Measurements from ENCODE around the gene BEND7. TPM values are rescaled to one million over a fixed set of nuclear protein-coding genes. Genes with fewer than 3 reads are reported as not detected.

BEND7 gene
- total and polyA plus RNA-seq, 8 donors, result 4.6 to 32.1 (median 21.0) TPM

GRCh38 chr10:13514296-13514695, 14.5 kb downstream of the BEND7 start:
- intact Hi-C loops (cut with DNase I; ENCODE audit: low total_unique reads), result no loop called here
- Histone ChIP-seq H3K4me1 (peaks cover 0 to 8% (median 0%) of the 10 kb centered on the region in 4 donors), H3K27ac (no peak overlapping the region), H3K9me3 (no peaks in the 10 kb centered on the region), H3K27me3 (no peaks in the 10 kb centered on the region), H3K4me3 (no peak overlapping the region), H3K36me3 (peaks cover 0 to 20% (median 15%) of the 10 kb centered on the region in 4 donors)
- no peak for DNase-seq
- TF ChIP-seq CTCF (IDR thresholded peaks at IDR 0.05) (no peak), EP300 (IDR thresholded peaks at IDR 0.05) (no peak), POLR2A (IDR thresholded peaks at IDR 0.05) (no peak), POLR2AphosphoS5 (IDR thresholded peaks at IDR 0.05) (no peak)
- WGBS, 5 donors, result 84 to 95% (median 94%) methylated on average over 14 of the region's 14 CpGs

GRCh38 chr10:13512564-13512963, 16.2 kb downstream of the BEND7 start:
- Histone ChIP-seq H3K27ac (no peak overlapping the region), H3K27me3 (no peaks in the 10 kb centered on the region), H3K36me3 (peaks cover 0 to 17% (median 16%) of the 10 kb centered on the region in 4 donors), H3K4me1 (peaks cover 0 to 6% (median 0%) of the 10 kb centered on the region in 4 donors), H3K4me3 (no peak overlapping the region), H3K9me3 (no peaks in the 10 kb centered on the region)
- WGBS, 5 donors, result 41 to 47% (median 43%) methylated on average over 2 of the region's 2 CpGs
- no peak for TF ChIP-seq POLR2AphosphoS5 (IDR thresholded peaks at IDR 0.05)
- TF ChIP-seq POLR2A (IDR thresholded peaks at IDR 0.05), result no peak
- no peak for TF ChIP-seq CTCF (IDR thresholded peaks at IDR 0.05)
- no peak for TF ChIP-seq EP300 (IDR thresholded peaks at IDR 0.05)
- no peak for DNase-seq
- intact Hi-C loops (cut with DNase I; ENCODE audit: low total_unique reads), result no loop called here

DNA sequence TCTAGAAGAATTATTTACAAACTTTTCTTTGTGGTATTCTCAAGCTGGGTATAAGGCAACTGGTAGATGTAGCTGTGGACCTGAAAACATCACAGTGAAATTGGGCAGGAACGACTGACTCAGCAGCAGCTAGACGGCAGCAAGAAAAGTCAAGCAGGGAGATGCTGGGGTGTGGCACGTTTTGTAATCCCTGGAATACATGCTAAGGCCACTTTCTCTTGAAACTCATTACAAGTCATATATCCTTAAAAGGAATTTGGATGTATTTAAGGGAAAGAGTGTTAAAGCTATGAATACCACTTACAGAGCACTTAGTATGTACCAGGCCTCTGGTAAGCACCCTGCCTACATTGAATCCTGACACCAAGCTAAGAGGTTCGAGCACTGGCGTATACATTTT, 17.4 kb downstream of the BEND7 start:
- H3K9me3 ChIP-seq, result no peaks in the 10 kb centered on the region
- H3K4me3 ChIP-seq, result no peak overlapping the region
- no peaks in the 10 kb centered on the region for H3K27me3 ChIP-seq
- H3K27ac ChIP-seq, result no peak overlapping the region
- peaks cover 0 to 7% (median 0%) of the 10 kb centered on the region in 4 donors for H3K4me1 ChIP-seq
- peaks cover 0 to 14% (median 8%) of the 10 kb centered on the region in 4 donors for H3K36me3 ChIP-seq
- intact Hi-C loops (cut with DNase I; ENCODE audit: low total_unique reads), result no loop called here
- WGBS, 5 donors, result 80 to 88% (median 85%) methylated on average over 5 of the region's 5 CpGs
- TF ChIP-seq CTCF (IDR thresholded peaks at IDR 0.05) (no peak), POLR2AphosphoS5 (IDR thresholded peaks at IDR 0.05) (no peak), POLR2A (IDR thresholded peaks at IDR 0.05) (no peak), EP300 (IDR thresholded peaks at IDR 0.05) (no peak)
- no peak for DNase-seq

DNA sequence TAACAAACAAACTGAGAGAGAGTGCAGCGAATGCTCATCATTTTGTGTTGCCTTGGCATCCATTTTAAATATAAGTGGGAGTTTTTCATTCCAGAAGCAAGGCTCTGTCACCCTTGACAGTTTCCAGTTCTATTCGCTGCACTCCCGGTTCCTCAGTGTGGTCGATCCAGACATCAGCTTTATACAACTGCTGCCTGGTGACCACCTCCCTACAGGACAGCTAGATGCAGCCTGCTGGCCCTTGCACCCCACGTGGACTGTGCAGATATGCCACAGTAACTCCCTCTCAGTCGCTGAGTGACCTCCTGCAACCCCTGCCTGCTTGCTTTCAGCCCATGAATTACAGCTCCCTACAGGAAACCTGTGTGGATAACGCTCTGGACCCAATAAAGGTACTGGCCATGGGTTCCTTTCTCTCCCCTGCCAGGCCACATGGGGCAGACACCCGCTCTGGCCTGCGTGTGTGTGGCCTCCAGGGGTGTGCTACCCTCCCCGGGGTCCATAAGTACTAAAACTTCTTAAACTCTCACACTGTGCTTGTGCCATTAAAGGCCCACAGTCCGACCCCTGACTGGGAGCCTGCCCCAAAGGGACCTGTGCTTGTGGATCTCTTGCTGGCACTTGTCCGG, 23.6 kb downstream of the BEND7 start:
- 72 to 90% (median 86%) methylated on average over 12 of the region's 12 CpGs for WGBS, 5 donors
- intact Hi-C loops (cut with DNase I; ENCODE audit: low total_unique reads), result no loop called here

More for the DNA sequence above, 23.6 kb downstream of the BEND7 start:
- H3K4me3 ChIP-seq, result no peak overlapping the region
- no peak overlapping the region for H3K27ac ChIP-seq
- no peaks in the 10 kb centered on the region for H3K27me3 ChIP-seq
- DNase-seq, result peak in 1 of 2 donors; percentile 57
- TF ChIP-seq POLR2AphosphoS5 (IDR thresholded peaks at IDR 0.05) (no peak), POLR2A (IDR thresholded peaks at IDR 0.05) (no peak), CTCF (IDR thresholded peaks at IDR 0.05) (no peak), EP300 (IDR thresholded peaks at IDR 0.05) (no peak)
- no peaks in the 10 kb centered on the region for H3K9me3 ChIP-seq
- H3K36me3 ChIP-seq, result peaks cover 0 to 16% (median 6%) of the 10 kb centered on the region in 4 donors
- peaks cover 0 to 39% (median 13%) of the 10 kb centered on the region in 4 donors for H3K4me1 ChIP-seq

Data from stomach (tissue), 9 donors.